Measurements from ENCODE around the gene KRTAP10-5.

- TF ChIP-seq CTCF (IDR thresholded peaks at IDR 0.05 in 2 of 3, conservative IDR thresholded peaks at IDR 0.05 in 1 of 3; ENCODE audit: insufficient read depth in 2 of 3, low read depth in 1 of 3, low read length in 3 of 3) = no peak
- TF ChIP-seq POLR2G (IDR thresholded peaks at IDR 0.05; ENCODE audit: low read depth, low read length) = no peak
- no peak for TF ChIP-seq NRF1 (conservative IDR thresholded peaks at IDR 0.05 in 1 of 2, IDR thresholded peaks at IDR 0.05 in 1 of 2)
- no peak for TF ChIP-seq ZNF133 (CRISPR knock-in tag; IDR thresholded peaks at IDR 0.05)
- TF ChIP-seq LCOR (CRISPR knock-in tag; IDR thresholded peaks at IDR 0.05) = no peak
- no peak for TF ChIP-seq POLR2H (tag; IDR thresholded peaks at IDR 0.05; ENCODE audit: low read depth)
Measured at GRCh38 chr21:44556879-44557278, 23.5 kb downstream of the KRTAP10-5 start.
